ENCODE data around the gene IKZF5.

DNA sequence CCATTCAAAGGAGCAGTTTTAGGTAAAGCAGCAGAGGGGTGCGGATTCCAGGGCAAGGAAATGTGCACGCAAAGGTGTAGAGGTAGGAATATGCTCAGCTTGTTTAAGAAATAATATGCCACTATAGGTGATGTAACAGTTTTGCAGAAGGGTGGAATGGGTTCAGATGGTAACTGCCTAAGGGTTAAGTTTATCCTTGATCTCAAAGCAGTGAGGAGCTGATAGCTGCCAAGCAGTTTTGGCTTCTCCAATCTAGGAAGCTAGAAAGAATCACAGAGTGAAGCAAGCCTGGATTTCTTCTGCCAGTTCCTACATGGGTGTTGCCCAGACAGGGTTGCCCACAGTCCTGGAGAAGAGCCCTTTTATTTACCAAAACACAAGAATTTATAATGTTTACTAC, 6.2 kb upstream of the IKZF5 start:
- TF ChIP-seq, protein P1, sequence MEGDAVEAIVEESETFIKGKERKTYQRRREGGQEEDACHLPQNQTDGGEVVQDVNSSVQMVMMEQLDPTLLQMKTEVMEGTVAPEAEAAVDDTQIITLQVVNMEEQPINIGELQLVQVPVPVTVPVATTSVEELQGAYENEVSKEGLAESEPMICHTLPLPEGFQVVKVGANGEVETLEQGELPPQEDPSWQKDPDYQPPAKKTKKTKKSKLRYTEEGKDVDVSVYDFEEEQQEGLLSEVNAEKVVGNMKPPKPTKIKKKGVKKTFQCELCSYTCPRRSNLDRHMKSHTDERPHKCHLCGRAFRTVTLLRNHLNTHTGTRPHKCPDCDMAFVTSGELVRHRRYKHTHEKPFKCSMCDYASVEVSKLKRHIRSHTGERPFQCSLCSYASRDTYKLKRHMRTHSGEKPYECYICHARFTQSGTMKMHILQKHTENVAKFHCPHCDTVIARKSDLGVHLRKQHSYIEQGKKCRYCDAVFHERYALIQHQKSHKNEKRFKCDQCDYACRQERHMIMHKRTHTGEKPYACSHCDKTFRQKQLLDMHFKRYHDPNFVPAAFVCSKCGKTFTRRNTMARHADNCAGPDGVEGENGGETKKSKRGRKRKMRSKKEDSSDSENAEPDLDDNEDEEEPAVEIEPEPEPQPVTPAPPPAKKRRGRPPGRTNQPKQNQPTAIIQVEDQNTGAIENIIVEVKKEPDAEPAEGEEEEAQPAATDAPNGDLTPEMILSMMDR (IDR thresholded peaks at IDR 0.05): no peak
- no peak for TF ChIP-seq EZH2 (IDR thresholded peaks at IDR 0.05; ENCODE audit: borderline replicate concordance, insufficient read depth, low read depth, low read length, poor library complexity, severe bottlenecking)

All from B cell (primary cell).